Fibroblast of the conjunctiva (primary cell): Measurements from ENCODE around the gene SASS6.
"Not testable (repeated sequence)": the region's sequence is repeated elsewhere in the genome, so short reads cannot be mapped to it uniquely, and the experiment has no call there.

ENCODE experiments used
- DNase-seq: peaks from one replicate; pipeline ENCODE4 v3.0.0-alpha.2; 2010; ENCODE audit warnings: low read depth

The SASS6 gene

DNA sequence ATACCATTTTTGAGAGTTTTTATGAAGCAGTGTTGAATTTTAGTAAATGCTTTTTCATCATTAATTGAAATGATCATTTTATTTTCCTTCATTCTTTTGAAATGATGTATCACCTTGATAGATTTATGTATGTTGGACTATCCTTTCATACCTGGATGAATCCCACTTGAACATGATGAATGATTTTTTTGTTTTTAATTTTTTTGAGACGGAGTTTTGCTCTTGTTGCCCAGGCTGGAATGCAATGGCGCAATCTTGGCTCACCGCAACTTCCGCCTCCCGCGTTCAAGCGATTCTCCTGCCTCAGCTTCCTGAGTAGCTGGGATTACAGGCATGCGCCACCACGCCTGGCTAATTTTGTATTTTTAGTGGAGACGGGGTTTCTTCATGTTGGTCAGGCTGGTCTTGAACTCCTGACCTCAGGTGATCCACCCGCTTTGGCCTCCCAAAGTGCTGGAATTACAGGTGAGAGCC, 85.5 kb downstream of the SASS6 start:
- not testable (repeated sequence) for DNase-seq

DNA sequence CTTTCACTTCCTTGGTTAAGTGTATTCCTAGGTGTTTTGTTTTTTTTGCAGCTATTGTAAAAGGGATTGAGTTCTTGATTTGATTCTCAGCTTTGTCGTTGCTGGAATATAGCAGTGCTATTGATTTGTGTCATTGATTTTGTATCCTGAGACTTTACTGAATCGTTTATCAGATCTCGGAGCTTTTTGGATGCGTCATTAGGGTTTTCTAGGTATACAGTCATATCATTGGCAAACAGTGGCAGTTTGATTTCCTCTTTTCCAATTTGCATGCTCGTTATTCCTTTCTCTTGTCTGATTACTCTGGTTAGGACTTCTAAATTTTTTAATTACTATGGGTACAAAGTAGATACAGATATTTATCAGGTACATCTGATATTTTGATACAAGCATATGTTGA, 87.5 kb downstream of the SASS6 start:
- DNase-seq, result no peak

DNA sequence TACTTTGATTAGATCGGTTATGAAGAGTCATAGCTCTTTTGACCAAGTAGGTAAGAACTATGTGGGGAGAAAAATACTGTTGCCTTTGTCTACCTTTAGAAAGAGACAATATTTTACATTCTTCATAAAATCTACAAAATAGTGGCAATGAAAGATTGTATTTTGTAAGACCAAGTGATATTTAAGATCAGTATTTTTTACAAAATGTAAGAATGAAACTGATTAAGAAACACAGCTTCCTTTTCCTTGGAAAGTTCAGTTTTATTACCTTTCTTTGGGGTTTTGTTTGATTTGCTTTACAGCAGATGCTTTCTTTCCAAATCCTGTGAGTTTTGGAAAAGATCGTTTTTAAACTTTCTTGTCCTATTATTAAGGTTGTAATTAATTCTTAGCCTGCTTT, 93.1 kb downstream of the SASS6 start:
- DNase-seq, result no peak

DNA sequence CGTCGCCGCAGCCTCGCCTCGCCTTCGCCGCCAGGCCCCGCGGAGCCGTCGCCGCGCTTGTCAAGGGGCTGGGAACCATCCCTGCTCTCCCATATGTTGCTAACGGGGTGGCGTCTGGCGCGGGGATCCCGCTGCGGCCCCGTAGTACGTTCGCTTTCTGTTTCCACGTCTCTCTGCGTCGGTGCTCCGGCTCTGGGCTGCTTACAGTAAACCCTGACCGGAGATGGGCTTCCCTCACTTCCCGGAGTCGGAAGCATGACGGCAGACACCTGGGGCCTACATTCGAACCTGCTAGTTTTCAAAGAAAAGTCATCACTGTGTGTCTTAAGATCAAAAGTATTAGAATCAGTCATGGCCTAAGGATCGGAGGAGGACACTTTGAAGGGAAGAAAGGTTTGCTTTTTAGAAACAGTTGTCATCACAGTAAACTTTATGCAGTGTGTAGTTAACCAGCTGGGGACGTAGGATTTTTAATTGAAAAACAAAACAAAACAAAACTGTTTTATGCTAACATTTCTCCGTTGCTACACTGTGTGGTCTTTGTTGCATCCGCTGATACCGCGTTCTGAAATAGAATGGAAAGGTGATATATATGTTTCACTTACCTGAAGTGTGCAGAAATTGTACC, 94.0 kb downstream of the SASS6 start:
- DNase-seq, result peak; percentile 31

DNA sequence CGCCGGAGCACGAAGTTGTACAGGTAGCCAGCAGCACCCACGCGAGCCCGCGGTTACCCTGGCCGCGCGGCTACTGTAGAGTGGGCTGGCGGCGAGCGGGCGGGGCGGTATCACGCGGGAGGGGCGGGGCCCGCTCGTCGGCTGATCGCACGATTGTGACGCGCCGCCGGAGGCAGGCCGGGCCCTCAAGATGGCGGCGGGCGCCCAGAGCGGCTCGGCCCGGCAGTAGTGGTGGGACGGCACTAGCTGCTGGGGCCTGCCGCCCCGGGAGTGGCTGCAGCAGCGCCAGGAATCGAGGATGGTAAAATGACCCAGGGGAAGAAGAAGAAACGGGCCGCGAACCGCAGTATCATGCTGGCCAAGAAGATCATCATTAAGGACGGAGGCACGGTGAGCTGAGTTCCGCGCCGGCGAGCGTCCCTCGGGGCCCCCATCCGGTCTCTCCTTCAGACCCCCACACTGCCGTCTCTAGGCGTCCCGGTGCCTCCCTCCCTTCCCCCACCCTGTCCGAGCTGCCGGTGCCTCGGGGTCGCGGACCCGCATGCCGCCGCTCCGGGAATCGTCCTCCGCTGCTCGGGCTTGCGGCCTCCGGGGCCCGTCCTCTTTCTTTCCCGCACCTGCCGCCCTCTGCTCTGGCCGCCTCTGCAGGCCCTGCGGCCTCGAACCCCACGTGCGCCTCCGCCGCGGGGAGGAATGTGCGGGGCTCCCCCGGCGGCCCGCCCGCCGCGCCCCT, 94.6 kb downstream of the SASS6 start:
- peak; percentile 66 for DNase-seq

DNA sequence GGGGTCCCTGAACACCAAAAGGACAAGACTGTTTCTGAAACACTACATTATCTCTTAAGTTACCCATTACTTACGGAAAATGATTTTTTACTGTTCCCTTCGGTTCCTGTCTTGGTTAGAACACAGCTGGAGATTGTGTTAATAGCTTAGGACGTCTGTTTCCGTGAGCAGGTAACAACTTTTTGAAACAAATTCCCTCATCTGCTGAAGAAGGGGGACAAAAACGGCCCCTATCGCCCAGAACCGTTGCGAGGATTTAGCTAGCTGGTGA, 95.1 kb downstream of the SASS6 start:
- no peak for DNase-seq

DNA sequence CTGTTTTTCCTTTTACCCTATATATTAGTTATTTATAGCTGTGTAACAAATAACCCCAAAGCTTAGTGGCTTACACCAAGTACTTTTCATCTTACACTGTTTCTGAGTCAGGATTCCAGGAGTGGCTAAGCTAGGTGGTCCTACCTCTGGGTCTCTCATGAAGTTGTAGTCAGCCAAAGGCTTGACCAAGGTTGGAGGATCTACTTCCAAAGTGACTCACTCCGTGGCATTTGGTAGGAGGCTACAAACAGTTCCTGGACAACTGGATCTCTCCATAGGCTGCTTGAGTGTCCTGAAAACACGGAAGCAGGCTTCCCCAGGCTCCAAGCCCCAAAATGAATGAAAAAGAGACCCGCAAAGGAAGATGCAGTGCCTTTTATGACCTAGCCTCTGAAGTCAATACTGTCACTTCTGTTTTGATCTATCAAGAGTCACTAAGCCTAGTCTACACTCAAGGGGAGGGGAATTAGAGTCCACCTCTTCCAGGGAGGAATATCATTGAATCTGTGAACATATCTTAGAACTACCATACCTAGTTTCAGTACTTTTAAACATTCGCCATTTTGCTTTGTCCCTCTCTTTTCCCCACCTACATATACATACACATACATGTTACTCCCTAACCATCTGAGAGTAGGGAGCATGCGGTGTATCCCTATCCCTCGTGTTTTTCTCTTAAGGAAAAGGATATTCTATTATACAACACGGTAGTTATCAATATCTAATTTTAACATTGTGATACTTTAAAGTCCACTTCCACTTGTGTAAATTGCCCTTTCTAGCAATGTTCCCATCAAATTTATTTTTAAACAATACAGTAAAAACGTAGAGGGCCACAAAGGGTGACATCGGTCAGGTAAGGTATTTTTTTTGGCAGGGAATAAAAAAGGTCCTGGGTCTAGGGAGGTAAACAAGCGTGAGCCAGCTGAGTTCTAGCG, 95.7 kb downstream of the SASS6 start:
- no peak for DNase-seq

DNA sequence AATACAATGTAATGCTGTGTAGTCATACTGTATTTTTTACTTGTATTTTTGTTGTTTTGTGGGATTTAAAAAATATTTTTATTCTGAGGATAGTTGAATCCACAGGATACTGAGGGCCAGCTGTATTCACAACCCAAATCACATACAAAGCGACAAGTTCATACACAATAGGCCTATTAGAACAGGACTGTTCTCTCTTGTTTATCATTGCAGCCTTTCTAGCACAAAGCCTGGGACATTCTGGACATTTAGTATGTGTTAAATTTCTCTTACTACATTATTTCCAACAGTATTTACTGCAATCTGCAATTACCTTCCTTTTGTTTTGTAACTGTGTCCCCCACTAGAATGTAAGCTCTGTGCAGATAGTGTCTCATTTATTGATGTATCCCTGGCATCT, 97.5 kb downstream of the SASS6 start:
- DNase-seq, result no peak

DNA sequence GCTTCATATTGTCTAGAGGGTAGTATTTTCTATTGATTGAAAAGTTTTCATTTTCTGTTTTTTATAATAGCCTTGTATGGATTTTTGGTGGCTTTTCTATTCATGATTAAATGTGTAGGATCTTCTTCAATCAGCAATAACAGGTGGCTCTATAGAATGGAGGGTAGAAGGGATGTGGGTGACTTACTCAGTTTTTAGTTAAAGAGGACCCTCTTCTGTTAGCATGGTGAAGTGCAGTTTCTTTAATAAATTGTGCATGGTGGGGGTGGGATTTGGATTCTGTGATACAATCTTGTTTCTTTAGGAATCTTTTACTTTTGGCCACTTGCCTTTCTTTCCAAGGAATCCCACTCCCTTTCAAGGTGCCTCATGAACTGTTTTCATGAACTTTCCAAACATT, 98.3 kb downstream of the SASS6 start:
- no peak for DNase-seq
